ENCODE data around the gene OTOP1. TPM values are rescaled to one million over a fixed set of nuclear protein-coding genes. Genes with fewer than 3 reads are reported as not detected.

Gene OTOP1
- total and polyA plus RNA-seq, 10 of the 15 experiments (the other 5 are each of a cell fraction or from before 2014, with no cell fraction given): not detected

DNA sequence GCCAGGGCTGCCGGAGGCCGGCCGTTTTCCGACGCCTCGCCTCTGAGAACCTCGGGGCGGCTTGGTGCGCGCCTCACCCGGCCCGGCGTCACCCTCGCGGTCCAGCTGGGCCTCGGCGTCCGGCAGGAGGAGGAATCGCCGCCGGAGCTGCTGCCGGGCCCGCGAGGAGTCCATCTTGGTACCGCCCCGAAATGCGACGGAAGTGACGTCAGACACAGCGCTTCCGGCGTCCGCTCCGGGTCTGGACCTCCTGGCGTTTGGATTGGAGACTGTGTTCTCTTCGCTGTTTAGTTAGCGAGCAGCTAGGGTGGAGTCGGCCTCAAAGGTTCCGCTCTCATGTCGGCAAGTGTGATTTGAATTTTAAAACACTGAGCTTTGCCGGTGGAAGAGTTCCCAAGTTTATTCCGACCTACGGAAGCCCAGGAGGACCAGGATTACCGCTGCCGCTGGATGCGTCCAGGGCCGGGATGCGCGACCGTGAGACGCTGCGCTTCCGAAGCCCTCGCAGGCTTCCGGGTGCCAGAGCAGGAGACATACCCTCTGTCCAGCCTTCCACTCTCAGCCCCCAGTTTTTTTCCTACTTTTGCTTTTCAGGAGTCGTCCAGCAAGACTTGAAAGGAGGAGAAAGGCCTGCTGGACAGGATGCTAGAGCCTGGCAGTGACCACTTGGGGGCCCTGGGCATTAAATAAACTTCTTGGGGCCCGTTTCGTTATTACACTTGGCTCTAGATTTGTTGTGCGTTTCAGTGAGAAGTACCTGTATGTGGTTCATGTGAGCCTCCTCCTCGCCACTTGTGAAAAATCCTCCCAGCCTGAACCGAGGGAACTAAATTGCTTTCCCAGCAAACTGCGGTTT, 21.5 kb upstream of the OTOP1 start, which contains the start of gene TMEM128 (continued):
- TF ChIP-seq, protein P1, sequence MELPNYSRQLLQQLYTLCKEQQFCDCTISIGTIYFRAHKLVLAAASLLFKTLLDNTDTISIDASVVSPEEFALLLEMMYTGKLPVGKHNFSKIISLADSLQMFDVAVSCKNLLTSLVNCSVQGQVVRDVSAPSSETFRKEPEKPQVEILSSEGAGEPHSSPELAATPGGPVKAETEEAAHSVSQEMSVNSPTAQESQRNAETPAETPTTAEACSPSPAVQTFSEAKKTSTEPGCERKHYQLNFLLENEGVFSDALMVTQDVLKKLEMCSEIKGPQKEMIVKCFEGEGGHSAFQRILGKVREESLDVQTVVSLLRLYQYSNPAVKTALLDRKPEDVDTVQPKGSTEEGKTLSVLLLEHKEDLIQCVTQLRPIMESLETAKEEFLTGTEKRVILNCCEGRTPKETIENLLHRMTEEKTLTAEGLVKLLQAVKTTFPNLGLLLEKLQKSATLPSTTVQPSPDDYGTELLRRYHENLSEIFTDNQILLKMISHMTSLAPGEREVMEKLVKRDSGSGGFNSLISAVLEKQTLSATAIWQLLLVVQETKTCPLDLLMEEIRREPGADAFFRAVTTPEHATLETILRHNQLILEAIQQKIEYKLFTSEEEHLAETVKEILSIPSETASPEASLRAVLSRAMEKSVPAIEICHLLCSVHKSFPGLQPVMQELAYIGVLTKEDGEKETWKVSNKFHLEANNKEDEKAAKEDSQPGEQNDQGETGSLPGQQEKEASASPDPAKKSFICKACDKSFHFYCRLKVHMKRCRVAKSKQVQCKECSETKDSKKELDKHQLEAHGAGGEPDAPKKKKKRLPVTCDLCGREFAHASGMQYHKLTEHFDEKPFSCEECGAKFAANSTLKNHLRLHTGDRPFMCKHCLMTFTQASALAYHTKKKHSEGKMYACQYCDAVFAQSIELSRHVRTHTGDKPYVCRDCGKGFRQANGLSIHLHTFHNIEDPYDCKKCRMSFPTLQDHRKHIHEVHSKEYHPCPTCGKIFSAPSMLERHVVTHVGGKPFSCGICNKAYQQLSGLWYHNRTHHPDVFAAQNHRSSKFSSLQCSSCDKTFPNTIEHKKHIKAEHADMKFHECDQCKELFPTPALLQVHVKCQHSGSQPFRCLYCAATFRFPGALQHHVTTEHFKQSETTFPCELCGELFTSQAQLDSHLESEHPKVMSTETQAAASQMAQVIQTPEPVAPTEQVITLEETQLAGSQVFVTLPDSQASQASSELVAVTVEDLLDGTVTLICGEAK (IDR thresholded peaks at IDR 0.05; ENCODE audit: borderline replicate concordance): peak; percentile 97
- TF ChIP-seq HDAC2 (IDR thresholded peaks at IDR 0.05) (no peak), ZNF217 (IDR thresholded peaks at IDR 0.05) (no peak), SP1 (IDR thresholded peaks at IDR 0.05; ENCODE audit: low read depth, low read length) (peak; percentile 84), SREBF1 (IDR thresholded peaks at IDR 0.05; ENCODE audit: low read length) (no peak), BCL11A (IDR thresholded peaks at IDR 0.05; ENCODE audit: low read depth, low read length) (no peak), ESRRA (IDR thresholded peaks at IDR 0.05; ENCODE audit: low read length) (no peak), CREB1 (IDR thresholded peaks at IDR 0.05; ENCODE audit: low read depth) (peak; percentile 94), HDAC6 (IDR thresholded peaks at IDR 0.05; ENCODE audit: unreplicated experiment) (no peak), BRCA1 (IDR thresholded peaks at IDR 0.05; ENCODE audit: low read depth, low read length) (no peak)
- TF ChIP-seq, protein P2, sequence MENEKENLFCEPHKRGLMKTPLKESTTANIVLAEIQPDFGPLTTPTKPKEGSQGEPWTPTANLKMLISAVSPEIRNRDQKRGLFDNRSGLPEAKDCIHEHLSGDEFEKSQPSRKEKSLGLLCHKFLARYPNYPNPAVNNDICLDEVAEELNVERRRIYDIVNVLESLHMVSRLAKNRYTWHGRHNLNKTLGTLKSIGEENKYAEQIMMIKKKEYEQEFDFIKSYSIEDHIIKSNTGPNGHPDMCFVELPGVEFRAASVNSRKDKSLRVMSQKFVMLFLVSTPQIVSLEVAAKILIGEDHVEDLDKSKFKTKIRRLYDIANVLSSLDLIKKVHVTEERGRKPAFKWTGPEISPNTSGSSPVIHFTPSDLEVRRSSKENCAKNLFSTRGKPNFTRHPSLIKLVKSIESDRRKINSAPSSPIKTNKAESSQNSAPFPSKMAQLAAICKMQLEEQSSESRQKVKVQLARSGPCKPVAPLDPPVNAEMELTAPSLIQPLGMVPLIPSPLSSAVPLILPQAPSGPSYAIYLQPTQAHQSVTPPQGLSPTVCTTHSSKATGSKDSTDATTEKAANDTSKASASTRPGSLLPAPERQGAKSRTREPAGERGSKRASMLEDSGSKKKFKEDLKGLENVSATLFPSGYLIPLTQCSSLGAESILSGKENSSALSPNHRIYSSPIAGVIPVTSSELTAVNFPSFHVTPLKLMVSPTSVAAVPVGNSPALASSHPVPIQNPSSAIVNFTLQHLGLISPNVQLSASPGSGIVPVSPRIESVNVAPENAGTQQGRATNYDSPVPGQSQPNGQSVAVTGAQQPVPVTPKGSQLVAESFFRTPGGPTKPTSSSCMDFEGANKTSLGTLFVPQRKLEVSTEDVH (IDR thresholded peaks at IDR 0.05; ENCODE audit: low read depth, partially characterized antibody): peak; percentile 85
- TF ChIP-seq, protein P3, sequence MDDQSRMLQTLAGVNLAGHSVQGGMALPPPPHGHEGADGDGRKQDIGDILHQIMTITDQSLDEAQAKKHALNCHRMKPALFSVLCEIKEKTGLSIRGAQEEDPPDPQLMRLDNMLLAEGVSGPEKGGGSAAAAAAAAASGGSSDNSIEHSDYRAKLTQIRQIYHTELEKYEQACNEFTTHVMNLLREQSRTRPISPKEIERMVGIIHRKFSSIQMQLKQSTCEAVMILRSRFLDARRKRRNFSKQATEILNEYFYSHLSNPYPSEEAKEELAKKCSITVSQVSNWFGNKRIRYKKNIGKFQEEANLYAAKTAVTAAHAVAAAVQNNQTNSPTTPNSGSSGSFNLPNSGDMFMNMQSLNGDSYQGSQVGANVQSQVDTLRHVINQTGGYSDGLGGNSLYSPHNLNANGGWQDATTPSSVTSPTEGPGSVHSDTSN (IDR thresholded peaks at IDR 0.05; ENCODE audit: insufficient replicate concordance, low read depth, low read length): no peak
- TF ChIP-seq, protein P4, sequence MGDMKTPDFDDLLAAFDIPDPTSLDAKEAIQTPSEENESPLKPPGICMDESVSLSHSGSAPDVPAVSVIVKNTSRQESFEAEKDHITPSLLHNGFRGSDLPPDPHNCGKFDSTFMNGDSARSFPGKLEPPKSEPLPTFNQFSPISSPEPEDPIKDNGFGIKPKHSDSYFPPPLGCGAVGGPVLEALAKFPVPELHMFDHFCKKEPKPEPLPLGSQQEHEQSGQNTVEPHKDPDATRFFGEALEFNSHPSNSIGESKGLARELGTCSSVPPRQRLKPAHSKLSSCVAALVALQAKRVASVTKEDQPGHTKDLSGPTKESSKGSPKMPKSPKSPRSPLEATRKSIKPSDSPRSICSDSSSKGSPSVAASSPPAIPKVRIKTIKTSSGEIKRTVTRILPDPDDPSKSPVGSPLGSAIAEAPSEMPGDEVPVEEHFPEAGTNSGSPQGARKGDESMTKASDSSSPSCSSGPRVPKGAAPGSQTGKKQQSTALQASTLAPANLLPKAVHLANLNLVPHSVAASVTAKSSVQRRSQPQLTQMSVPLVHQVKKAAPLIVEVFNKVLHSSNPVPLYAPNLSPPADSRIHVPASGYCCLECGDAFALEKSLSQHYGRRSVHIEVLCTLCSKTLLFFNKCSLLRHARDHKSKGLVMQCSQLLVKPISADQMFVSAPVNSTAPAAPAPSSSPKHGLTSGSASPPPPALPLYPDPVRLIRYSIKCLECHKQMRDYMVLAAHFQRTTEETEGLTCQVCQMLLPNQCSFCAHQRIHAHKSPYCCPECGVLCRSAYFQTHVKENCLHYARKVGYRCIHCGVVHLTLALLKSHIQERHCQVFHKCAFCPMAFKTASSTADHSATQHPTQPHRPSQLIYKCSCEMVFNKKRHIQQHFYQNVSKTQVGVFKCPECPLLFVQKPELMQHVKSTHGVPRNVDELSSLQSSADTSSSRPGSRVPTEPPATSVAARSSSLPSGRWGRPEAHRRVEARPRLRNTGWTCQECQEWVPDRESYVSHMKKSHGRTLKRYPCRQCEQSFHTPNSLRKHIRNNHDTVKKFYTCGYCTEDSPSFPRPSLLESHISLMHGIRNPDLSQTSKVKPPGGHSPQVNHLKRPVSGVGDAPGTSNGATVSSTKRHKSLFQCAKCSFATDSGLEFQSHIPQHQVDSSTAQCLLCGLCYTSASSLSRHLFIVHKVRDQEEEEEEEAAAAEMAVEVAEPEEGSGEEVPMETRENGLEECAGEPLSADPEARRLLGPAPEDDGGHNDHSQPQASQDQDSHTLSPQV (IDR thresholded peaks at IDR 0.05): no peak
- TF ChIP-seq, protein P5, sequence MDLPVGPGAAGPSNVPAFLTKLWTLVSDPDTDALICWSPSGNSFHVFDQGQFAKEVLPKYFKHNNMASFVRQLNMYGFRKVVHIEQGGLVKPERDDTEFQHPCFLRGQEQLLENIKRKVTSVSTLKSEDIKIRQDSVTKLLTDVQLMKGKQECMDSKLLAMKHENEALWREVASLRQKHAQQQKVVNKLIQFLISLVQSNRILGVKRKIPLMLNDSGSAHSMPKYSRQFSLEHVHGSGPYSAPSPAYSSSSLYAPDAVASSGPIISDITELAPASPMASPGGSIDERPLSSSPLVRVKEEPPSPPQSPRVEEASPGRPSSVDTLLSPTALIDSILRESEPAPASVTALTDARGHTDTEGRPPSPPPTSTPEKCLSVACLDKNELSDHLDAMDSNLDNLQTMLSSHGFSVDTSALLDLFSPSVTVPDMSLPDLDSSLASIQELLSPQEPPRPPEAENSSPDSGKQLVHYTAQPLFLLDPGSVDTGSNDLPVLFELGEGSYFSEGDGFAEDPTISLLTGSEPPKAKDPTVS (IDR thresholded peaks at IDR 0.05; ENCODE audit: low read depth, low read length): 0 out of 2 replicates have a peak, but pooled peaks have one; percentile 16
- TF ChIP-seq, protein P6, sequence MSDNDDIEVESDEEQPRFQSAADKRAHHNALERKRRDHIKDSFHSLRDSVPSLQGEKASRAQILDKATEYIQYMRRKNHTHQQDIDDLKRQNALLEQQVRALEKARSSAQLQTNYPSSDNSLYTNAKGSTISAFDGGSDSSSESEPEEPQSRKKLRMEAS (IDR thresholded peaks at IDR 0.05; ENCODE audit: low read depth, low read length): no peak
